ENCODE data around the gene ANGEL1. TPM values are rescaled to one million over a fixed set of nuclear protein-coding genes. Genes with fewer than 3 reads are reported as not detected.

ANGEL1 gene
- total and polyA plus RNA-seq, 2 experiments from 2014 or later: 11.0 to 15.3 TPM

- Histone ChIP-seq H3K9me2 (replicated peaks; ENCODE audit: insufficient read depth) (no peaks in the 10 kb centered on the region), H3K27me3 (no peaks in the 10 kb centered on the region), H3K4me2 (no peak overlapping the region), H3K4me3 (no peak overlapping the region), H3K36me3 (replicated peaks; ENCODE audit: insufficient read depth, low read depth) (no peaks in the 10 kb centered on the region), H4K20me1 (ENCODE audit: insufficient read depth, poor library complexity, severe bottlenecking) (no peaks in the 10 kb centered on the region), H3K79me2 (no peaks in the 10 kb centered on the region), H3K9me3 (ENCODE audit: low read depth) (no peaks in the 10 kb centered on the region), H2AFZ (no peak overlapping the region), H3K4me1 (ENCODE audit: insufficient read depth) (no peaks in the 10 kb centered on the region), H3K27ac (no peak overlapping the region)
- no peak for DNase-seq (ENCODE audit: low spot score)
- WGBS (ENCODE audit: low lambda C conversion rate, missing lambda C conversion rate): 79% methylated on average over 17 of the region's 17 CpGs
- TF ChIP-seq EZH2 (IDR thresholded peaks at IDR 0.05; ENCODE audit: borderline replicate concordance): no peak
Observed at GRCh38 chr14:76828339-76829012, 15.8 kb upstream of the ANGEL1 start.

GRCh38 chr14:76827696-76828296 is 15.1 kb upstream of the ANGEL1 start:
- DNase-seq (ENCODE audit: low spot score): no peak
- Histone ChIP-seq H3K4me1 (ENCODE audit: insufficient read depth) (no peaks in the 10 kb centered on the region), H3K27me3 (no peaks in the 10 kb centered on the region), H3K9me3 (ENCODE audit: low read depth) (no peaks in the 10 kb centered on the region), H3K36me3 (replicated peaks; ENCODE audit: insufficient read depth, low read depth) (no peaks in the 10 kb centered on the region), H3K27ac (no peak overlapping the region), H3K4me2 (no peak overlapping the region), H3K79me2 (no peaks in the 10 kb centered on the region), H2AFZ (no peak overlapping the region), H4K20me1 (ENCODE audit: insufficient read depth, poor library complexity, severe bottlenecking) (no peaks in the 10 kb centered on the region), H3K4me3 (no peak overlapping the region), H3K9me2 (replicated peaks; ENCODE audit: insufficient read depth) (no peaks in the 10 kb centered on the region)
- TF ChIP-seq EZH2 (IDR thresholded peaks at IDR 0.05; ENCODE audit: borderline replicate concordance): no peak
- TF ChIP-seq CTCF (IDR thresholded peaks at IDR 0.05; ENCODE audit: poor library complexity): no peak
- no peak for TF ChIP-seq EZH2phosphoT487 (IDR thresholded peaks at IDR 0.05; ENCODE audit: low read depth, severe bottlenecking, unreplicated experiment)
- WGBS (ENCODE audit: low lambda C conversion rate, missing lambda C conversion rate): 92% methylated on average over 9 of the region's 9 CpGs

GRCh38 chr14:76826122-76826521 is 13.4 kb upstream of the ANGEL1 start, which contains the start of gene LRRC74A:
Gene LRRC74A (plus strand): TSS chr14:76826408. CDS start chr14:76826698, 290 bp downstream.
- H3K79me2 ChIP-seq: no peaks in the 10 kb centered on the region
- no peak within 1 kb of the TSS for H3K4me3 ChIP-seq
- no peaks in the 10 kb centered on the region for H3K4me1 ChIP-seq (ENCODE audit: insufficient read depth)
- TF ChIP-seq EZH2phosphoT487 (IDR thresholded peaks at IDR 0.05; ENCODE audit: low read depth, severe bottlenecking, unreplicated experiment): no peak
- no peaks in the 10 kb centered on the region for H3K36me3 ChIP-seq (replicated peaks; ENCODE audit: insufficient read depth, low read depth)
- no peak within 1 kb of the TSS for H2AFZ ChIP-seq
- no peak for DNase-seq (ENCODE audit: low spot score)
- no peak within 1 kb of the TSS for H3K27ac ChIP-seq
- no peaks in the 10 kb centered on the region for H3K9me2 ChIP-seq (replicated peaks; ENCODE audit: insufficient read depth)
- H3K27me3 ChIP-seq: no peaks in the 10 kb centered on the region
- no peaks in the 10 kb centered on the region for H4K20me1 ChIP-seq (ENCODE audit: insufficient read depth, poor library complexity, severe bottlenecking)
- WGBS (ENCODE audit: low lambda C conversion rate, missing lambda C conversion rate): 95% methylated on average over 2 of the region's 2 CpGs
- no peak within 1 kb of the TSS for H3K4me2 ChIP-seq
- no peaks in the 10 kb centered on the region for H3K9me3 ChIP-seq (ENCODE audit: low read depth)

- no peaks in the 10 kb centered on the region for H3K4me1 ChIP-seq (ENCODE audit: insufficient read depth)
- WGBS (ENCODE audit: low lambda C conversion rate, missing lambda C conversion rate): 92% methylated on average over 2 of the region's 2 CpGs
- TF ChIP-seq EZH2phosphoT487 (IDR thresholded peaks at IDR 0.05; ENCODE audit: low read depth, severe bottlenecking, unreplicated experiment) (no peak), CTCF (IDR thresholded peaks at IDR 0.05; ENCODE audit: poor library complexity) (no peak), EZH2 (IDR thresholded peaks at IDR 0.05; ENCODE audit: borderline replicate concordance) (no peak)
- H3K36me3 ChIP-seq (replicated peaks; ENCODE audit: insufficient read depth, low read depth): no peaks in the 10 kb centered on the region
- no peak overlapping the region for H2AFZ ChIP-seq
- no peak for DNase-seq (ENCODE audit: low spot score)
- no peaks in the 10 kb centered on the region for H4K20me1 ChIP-seq (ENCODE audit: insufficient read depth, poor library complexity, severe bottlenecking)
- no peak overlapping the region for H3K27ac ChIP-seq
- H3K4me3 ChIP-seq: no peak overlapping the region
- no peaks in the 10 kb centered on the region for H3K79me2 ChIP-seq
- H3K27me3 ChIP-seq: no peaks in the 10 kb centered on the region
- no peak overlapping the region for H3K4me2 ChIP-seq
- no peaks in the 10 kb centered on the region for H3K9me2 ChIP-seq (replicated peaks; ENCODE audit: insufficient read depth)
- H3K9me3 ChIP-seq (ENCODE audit: low read depth): no peaks in the 10 kb centered on the region
Observed at GRCh38 chr14:76820700-76821099, 8.0 kb upstream of the ANGEL1 start.
